Measurements from ENCODE around the gene CPED1.

- TF ChIP-seq CTCF (IDR thresholded peaks at IDR 0.05): no peak
- TF ChIP-seq POLR2A (IDR thresholded peaks at IDR 0.05): no peak
These were observed 341.7 kb downstream of the CPED1 start for GRCh38 chr7:121330053-121330833.

Data from testis (tissue), 2 donors.